ENCODE results near the gene HS3ST1.

The HS3ST1 gene

GRCh38 chr4:11416071-11416766 is 12.5 kb downstream of the HS3ST1 start:
- no peak for TF ChIP-seq CTCF (IDR thresholded peaks at IDR 0.05; ENCODE audit: insufficient read depth, low read length)
- no peak for TF ChIP-seq SPI1 (IDR thresholded peaks at IDR 0.05; ENCODE audit: borderline replicate concordance, low read depth)
- TF ChIP-seq GABPA (IDR thresholded peaks at IDR 0.05; ENCODE audit: low read depth): no peak
- TF ChIP-seq, protein P1, sequence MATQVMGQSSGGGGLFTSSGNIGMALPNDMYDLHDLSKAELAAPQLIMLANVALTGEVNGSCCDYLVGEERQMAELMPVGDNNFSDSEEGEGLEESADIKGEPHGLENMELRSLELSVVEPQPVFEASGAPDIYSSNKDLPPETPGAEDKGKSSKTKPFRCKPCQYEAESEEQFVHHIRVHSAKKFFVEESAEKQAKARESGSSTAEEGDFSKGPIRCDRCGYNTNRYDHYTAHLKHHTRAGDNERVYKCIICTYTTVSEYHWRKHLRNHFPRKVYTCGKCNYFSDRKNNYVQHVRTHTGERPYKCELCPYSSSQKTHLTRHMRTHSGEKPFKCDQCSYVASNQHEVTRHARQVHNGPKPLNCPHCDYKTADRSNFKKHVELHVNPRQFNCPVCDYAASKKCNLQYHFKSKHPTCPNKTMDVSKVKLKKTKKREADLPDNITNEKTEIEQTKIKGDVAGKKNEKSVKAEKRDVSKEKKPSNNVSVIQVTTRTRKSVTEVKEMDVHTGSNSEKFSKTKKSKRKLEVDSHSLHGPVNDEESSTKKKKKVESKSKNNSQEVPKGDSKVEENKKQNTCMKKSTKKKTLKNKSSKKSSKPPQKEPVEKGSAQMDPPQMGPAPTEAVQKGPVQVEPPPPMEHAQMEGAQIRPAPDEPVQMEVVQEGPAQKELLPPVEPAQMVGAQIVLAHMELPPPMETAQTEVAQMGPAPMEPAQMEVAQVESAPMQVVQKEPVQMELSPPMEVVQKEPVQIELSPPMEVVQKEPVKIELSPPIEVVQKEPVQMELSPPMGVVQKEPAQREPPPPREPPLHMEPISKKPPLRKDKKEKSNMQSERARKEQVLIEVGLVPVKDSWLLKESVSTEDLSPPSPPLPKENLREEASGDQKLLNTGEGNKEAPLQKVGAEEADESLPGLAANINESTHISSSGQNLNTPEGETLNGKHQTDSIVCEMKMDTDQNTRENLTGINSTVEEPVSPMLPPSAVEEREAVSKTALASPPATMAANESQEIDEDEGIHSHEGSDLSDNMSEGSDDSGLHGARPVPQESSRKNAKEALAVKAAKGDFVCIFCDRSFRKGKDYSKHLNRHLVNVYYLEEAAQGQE (IDR thresholded peaks at IDR 0.05; ENCODE audit: insufficient replicate concordance, low read depth): no peak
- TF ChIP-seq POLR2AphosphoS5 (IDR thresholded peaks at IDR 0.05; ENCODE audit: low read depth): no peak
- H3K27ac ChIP-seq (replicated peaks): no peak overlapping the region
- no peaks in the 10 kb centered on the region for H3K27me3 ChIP-seq (ENCODE audit: insufficient read depth, poor library complexity, severe bottlenecking)
- H3K4me3 ChIP-seq (replicated peaks; ENCODE audit: insufficient read depth, low read length): no peak overlapping the region
- no peak for DNase-seq (ENCODE audit: low read depth in 1 of 2, low spot score in 1 of 2)

GRCh38 chr4:11415409-11416070 is 13.2 kb downstream of the HS3ST1 start:
- TF ChIP-seq, protein P1 (IDR thresholded peaks at IDR 0.05; ENCODE audit: insufficient replicate concordance, low read depth): no peak
- TF ChIP-seq CTCF (IDR thresholded peaks at IDR 0.05; ENCODE audit: insufficient read depth, low read length) (no peak), POLR2AphosphoS5 (IDR thresholded peaks at IDR 0.05; ENCODE audit: low read depth) (no peak), SPI1 (IDR thresholded peaks at IDR 0.05; ENCODE audit: borderline replicate concordance, low read depth) (no peak), GABPA (IDR thresholded peaks at IDR 0.05; ENCODE audit: low read depth) (no peak)
- H3K27me3 ChIP-seq (ENCODE audit: insufficient read depth, poor library complexity, severe bottlenecking): no peaks in the 10 kb centered on the region
- H3K4me3 ChIP-seq (replicated peaks; ENCODE audit: insufficient read depth, low read length): no peak overlapping the region
- no peak overlapping the region for H3K27ac ChIP-seq (replicated peaks)
- DNase-seq (ENCODE audit: low read depth in 1 of 2, low spot score in 1 of 2): no peak

- H3K4me3 ChIP-seq (replicated peaks; ENCODE audit: insufficient read depth, low read length): no peak overlapping the region
- no peak for DNase-seq (ENCODE audit: low read depth in 1 of 2, low spot score in 1 of 2)
- H3K27me3 ChIP-seq (ENCODE audit: insufficient read depth, poor library complexity, severe bottlenecking): no peaks in the 10 kb centered on the region
- H3K27ac ChIP-seq (replicated peaks): no peak overlapping the region
- TF ChIP-seq SPI1 (IDR thresholded peaks at IDR 0.05; ENCODE audit: borderline replicate concordance, low read depth) (no peak), CTCF (IDR thresholded peaks at IDR 0.05; ENCODE audit: insufficient read depth, low read length) (no peak), POLR2AphosphoS5 (IDR thresholded peaks at IDR 0.05; ENCODE audit: low read depth) (no peak), GABPA (IDR thresholded peaks at IDR 0.05; ENCODE audit: low read depth) (no peak)
- TF ChIP-seq, protein P1 (IDR thresholded peaks at IDR 0.05; ENCODE audit: insufficient replicate concordance, low read depth): no peak
These were observed 16.5 kb downstream of the HS3ST1 start for GRCh38 chr4:11412211-11412610.

All from HL-60 (cell line).